CD4-positive, alpha-beta T cell treated with Interferon gamma for 1 hour (primary cell): ENCODE data around the gene POFUT2.

ENCODE experiments used
- DNase-seq: peaks from one replicate; pipeline ENCODE4 v3.0.0-alpha.2; 2020

Gene POFUT2

DNA sequence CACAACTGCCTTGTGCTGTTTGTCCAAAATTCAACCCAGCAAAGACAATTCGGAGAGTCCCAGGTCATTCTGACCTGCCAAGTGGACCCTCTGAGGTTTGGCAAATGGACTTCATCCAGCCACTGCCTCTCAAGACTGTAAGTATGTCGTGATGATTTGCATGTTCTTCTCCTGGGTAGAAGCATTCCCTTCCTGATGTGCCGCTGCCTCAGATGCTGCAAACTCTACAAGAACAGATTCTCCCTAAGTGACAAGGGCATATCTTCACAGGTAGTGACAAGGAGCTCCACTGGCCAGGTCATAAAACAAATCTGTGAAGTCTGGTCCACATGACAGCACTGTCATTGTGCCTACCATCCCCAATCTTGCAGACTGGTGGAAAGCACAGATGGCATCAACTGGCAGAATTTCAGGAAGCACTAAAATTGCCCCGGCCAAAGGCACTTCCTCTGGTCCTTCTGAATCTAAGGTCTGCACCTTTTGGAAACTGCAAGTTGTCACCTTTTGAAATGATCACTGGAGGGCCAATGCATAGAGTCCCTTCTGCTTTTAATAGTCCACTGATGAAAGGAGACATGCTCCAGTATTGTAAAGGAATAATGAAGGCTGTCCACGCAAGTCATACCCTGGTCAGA, 27.4 kb downstream of the POFUT2 start:
- DNase-seq: no peak

DNA sequence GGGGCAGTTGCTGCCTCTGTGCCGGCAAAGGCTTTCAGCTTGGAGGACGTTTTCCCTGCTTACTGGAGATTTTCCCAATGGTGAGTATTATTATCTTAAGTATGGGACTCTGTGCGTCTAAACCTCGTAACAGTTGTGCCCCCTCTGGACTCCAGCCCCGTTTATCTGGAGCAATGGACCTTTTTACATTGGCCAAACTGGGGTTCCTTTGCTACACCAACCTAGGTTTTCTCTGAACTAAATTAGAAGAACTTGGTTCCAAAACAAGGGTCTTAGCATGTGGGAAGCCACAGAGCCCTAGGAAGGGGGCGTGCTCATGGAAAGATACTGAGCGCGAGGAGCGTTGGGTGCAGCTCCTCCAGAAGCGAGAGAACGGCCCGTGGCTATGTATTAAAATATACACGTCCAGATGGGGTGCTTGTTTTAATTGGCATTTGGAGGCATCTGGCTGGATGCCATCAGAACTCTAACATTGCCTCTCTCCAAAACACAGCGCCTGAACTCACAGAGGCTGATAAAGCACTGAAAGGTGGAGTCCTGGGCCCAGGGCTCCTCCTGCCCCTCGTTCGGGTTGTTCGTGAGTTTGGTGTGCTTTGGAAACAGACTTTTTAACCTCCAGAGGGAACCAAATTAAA, 28.4 kb downstream of the POFUT2 start:
- no peak for DNase-seq

DNA sequence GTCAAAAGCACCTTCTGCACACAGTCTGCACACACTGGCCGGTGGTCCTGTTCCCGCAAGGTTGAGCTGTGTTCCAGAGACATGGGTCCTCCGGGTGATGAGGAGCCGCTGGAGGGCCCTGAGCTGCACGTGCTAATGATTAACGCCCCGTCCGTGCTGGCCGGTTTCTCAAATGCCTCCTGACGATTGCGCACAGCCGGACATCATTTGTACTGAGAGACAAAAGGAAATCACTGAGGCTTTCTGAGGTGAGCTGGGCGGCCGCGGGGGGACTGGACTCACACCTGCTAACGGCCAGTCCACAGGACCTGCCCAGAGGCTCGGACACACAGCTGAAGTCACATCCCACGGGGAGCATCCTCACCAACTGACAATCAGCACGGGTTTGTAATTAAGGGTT, 29.2 kb downstream of the POFUT2 start:
- DNase-seq: no peak

DNA sequence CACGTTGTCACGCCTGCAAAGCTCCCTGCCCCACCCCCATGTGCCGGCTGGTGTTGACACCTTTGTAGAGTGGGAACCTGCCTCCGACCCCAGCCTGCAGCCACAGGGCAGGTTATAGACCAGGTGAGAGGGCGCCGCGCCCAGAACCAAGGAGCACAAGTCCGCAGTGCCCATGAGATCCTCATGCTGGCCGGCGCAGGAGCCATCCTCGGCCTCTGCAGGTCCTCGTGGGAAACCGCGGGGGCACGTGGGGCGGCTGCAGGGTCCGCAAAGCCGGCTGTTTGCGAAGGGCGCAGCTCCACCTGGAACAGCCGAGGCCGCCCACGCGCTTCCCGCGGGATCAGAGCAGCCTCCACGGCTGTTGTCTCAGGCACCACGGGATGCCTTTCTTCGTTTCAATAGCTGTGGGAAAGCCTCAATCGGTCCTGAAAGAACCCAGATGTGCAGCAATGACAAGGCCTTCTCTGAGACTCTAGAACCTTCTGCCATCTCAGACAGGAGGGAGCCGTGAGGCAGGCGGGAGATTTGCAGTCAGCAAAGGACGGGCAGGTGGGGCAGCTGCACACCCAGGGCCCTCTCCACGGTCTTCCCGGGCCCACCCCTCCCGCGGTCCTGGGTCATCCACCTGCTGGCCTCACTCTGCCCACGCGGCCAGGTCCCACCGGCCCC, 29.9 kb downstream of the POFUT2 start:
- DNase-seq: no peak

DNA sequence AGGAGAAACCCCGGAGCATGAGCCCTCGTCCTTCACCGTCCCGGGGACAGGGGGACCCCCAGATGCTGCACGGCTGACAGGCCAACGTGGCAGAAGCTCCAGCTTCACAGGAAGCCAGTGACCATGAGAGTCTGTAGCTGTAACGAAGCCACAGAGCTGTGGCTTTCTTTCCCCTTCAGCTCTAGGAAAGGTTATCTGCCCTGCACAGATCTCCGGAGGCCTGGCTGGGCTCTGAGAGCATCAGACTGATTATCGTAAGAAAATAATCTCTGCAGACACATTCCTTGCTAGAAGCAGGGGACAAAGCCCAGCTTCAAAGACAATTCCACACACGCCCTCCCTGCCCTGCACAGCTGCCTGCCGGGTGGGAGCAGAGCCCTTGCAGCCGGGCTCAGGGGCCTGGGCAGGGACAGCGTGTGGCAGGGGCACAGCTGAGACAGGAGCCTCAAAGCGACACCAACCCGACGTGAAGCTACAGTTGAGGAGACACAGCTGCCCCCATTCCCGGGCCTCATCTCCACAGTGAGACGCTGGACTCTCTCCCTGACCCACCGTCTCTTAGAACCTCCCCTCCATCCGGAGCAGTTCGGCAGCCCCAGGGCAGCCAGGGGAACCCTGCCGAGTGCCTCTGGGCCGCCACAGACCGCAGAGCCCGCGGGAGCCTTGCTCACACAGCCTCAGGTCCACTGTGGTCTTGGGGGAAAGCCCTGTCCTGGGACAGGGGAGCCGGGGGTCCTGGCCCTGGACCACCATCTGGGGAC, 30.6 kb downstream of the POFUT2 start:
- DNase-seq: no peak

GRCh38 chr21:45256021-45256911, 31.4 kb downstream of the POFUT2 start:
- DNase-seq: no peak

DNA sequence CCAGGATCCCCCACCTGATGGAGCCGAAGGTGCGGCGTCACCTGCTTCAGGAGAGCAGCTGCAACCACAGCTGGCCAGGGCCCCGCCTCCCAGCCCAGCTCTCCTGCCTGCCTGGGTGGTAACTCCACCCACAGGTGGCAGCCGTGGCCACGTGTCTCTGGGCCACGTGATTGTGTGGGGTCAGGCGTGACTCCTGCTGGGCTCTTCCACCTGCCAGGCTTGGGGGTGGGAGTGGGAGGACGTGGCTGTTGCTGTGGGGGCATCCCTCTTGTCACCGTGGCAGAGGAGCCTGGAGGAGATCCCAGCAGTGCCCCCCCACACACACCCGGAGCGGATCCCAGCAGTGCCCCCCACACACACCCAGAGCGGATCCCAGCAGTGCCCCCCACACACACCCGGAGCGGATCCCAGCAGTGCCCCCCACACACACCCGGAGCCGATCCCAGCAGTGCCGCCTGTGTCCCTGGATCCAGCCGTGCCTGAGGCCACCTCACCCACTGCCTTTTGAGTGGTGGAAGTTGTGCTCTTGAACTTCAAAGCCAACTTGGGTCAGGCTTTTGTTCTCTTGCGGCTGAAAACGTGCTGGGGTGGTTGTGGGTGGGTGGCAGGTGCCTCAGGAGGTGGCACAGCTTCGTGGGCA, 32.2 kb downstream of the POFUT2 start:
- peak; percentile 23 for DNase-seq

GRCh38 chr21:45254460-45254930, 33.2 kb downstream of the POFUT2 start:
- no peak for DNase-seq

DNA sequence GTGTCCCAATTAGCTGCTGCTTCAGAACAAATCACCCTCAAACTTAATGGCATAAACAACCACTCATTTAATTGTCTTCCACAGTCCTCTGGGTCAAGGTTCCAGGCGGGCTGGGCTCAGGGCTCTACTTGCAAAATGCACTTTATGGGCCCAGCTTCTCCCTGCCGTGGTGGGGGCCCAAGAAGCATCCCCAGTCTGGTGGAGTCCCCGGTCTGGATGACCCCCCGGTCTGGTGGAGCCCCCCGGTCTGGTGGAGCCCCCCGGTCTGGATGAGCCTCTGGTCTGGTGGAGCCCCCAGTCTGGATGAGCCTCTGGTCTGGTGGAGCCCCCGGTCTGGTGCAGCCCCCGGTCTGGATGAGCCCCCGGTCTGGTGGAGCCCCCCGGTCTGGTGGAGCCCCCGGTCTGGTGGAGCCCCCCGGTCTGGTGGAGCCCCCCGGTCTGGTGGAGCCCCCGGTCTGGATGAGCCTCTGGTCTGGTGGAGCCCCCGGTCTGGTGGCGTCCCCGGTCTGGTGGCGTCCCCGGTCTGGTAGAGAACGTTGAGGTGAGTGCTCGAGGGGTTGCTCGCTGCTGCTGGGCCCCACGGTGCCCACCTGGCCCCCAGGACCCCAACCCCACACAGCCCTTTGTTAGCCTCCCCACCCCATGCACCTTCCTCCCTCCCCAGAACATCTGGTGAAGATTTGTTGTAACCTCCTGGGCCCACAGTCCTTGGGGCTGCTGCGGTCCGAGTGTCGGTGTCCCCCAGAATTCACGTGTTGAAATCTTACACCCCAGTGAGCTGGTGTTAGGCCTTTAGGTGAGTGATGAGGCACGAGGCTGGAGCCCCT, 33.8 kb downstream of the POFUT2 start:
- DNase-seq: no peak

DNA sequence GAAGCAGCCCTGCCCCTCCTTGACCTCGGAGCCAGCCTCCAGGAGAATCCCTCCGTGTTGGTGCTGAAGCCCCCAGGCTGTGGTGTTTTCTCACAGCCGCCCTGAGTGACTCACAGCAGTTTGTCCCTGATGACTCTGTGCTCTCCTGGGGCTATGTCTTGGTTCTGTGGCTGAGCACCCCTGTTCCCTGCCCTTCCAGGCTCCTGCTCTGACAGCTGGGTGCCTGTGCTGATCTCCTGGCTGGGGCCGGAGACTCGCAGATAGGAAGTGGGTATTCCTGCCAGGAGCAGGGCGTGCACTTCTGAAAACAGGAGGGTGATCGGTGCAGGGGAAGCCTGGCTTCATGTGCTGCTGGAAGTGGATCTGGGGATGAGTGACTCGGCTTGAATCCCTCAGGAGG, 34.5 kb downstream of the POFUT2 start:
- no peak for DNase-seq

- DNase-seq: no peak
Observed at GRCh38 chr21:45252448-45252925, 35.2 kb downstream of the POFUT2 start.

- DNase-seq: no peak
Observed at GRCh38 chr21:45251635-45252447, 35.9 kb downstream of the POFUT2 start.

DNA sequence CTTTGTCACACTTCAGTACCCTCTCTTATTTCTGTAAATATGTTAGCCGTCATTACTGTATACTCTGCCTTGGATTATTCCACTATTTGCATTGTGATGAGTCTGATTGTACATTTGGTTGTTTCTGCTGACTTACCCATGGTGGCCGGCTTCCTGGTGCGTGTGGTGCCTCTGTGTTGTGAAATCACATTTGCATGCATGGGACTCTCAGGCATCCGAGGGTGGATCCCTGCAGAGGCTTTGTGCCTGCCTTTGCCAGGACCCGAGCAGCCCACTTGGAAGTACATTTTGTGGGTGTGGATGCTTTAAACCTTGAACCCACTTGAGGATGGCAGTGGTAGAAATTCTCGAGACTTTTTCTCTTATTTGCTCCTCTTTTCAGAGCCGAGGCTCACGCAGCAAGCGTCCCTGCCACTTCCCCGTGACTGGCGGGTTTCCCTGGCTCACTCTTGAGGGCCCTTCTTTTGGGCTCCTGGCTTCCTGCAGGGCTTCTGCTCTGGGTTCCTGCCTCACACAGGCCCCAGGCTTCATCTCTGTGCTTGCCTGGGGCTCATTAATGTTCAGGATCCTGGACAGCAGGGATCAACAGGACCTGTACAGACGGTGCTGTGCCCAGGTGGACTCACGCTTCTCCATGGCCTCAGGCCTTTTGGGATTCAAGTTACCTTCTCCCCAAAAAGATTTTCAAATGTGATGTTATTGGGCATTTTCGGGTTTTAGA, 36.6 kb downstream of the POFUT2 start:
- DNase-seq: no peak

DNA sequence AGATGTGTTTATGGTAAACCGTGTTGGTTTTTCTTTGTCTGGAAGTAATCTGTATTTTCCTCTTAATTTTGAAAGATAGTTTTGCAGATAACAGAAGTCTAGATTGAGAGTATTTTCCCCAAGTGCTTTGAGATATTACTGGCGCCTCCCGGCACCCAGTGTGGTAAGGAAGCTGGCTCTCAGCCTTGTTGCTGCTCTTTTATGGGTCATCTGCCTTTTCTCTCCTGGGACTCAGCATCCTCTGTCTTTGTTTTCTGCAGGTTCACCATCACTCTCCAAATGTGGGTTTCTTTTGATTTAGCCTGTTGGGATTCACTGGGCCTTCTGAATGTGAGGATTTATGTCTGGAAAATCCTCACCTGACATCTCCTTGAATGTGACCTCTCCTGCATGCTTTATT, 37.4 kb downstream of the POFUT2 start:
- no peak for DNase-seq

GRCh38 chr21:45249626-45250025, 38.1 kb downstream of the POFUT2 start:
- DNase-seq: no peak

DNA sequence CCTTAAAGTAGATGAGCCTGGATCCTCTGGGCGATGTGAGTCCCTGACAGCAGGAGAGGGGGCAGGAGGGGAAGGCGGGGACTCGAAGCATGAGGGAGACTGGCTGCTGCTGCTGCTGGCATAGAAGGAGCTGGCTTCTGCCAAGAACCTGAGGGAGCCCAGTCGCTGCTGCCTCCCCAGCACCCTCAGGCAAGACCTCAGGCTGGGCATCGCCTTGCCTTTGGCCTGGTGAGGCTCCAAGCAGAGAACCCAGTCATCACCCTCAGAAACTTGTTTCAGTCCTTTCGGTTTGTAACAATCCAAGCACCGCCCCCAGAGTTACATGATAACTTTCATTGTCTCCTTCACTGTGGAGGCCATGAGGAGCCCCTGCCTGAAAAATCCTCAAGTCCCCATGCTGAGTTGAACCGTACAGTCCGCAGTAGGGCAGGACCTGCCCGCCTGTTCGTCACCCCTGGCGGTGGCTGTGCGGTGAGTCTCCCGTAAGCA, 38.8 kb downstream of the POFUT2 start:
- no peak for DNase-seq

GRCh38 chr21:45248301-45248892, 39.3 kb downstream of the POFUT2 start:
- DNase-seq: no peak
